DND-41 (cell line): ENCODE data around the gene CCDC93.

Experiments
- ATAC-seq: fragments of 200-7000 bp; cut with Tn5 transposase; 3 replicates; pipeline ENCODE4 v1.9.1; 2021; ENCODE audit warnings: low read depth; ENCODE audit not compliant: insufficient read depth
- DNase-seq: peaks from one replicate; pipeline ENCODE4 v3.0.0-alpha.2; 2020
- H2AFZ ChIP-seq: 2 replicates; pipeline ENCODE4 v1.6.0; 2012; ENCODE audit warnings: low read depth, low read length
- H3K27ac ChIP-seq: 2 replicates; pipeline ENCODE4 v1.5.1; 2012; ENCODE audit warnings: low read length, inconsistent platforms
- H3K27me3 ChIP-seq: fragments of 200-600 bp; sonication (generic); 2 replicates; pipeline ENCODE4 v1.6.0; 2012; ENCODE audit warnings: low read length, mild to moderate bottlenecking, inconsistent platforms; ENCODE audit not compliant: insufficient read depth, poor library complexity
- H3K36me3 ChIP-seq: 2 replicates; pipeline ENCODE4 v1.5.1; 2012; ENCODE audit warnings: low read length, inconsistent platforms; ENCODE audit not compliant: insufficient read depth
- H3K4me1 ChIP-seq: 2 replicates; pipeline ENCODE4 v1.5.1; 2012; ENCODE audit warnings: mild to moderate bottlenecking, low read length; ENCODE audit not compliant: insufficient read depth
- H3K4me2 ChIP-seq: 2 replicates; pipeline ENCODE4 v1.6.0; 2012; ENCODE audit warnings: mild to moderate bottlenecking, moderate library complexity, low read length, inconsistent platforms; ENCODE audit not compliant: insufficient read depth
- H3K4me3 ChIP-seq, 2 experiments: fragments of 200-600 bp in 1 of 2; shearing (Covaris generic) in 1 of 2; 2 replicates each; pipeline ENCODE4 v1.5.1; 2012 to 2016; ENCODE audit warnings: inconsistent platforms in 2 of 2, low read length in 2 of 2, mild to moderate bottlenecking in 2 of 2, low read depth in 1 of 2, moderate library complexity in 1 of 2
- H3K79me2 ChIP-seq: 2 replicates; pipeline ENCODE4 v1.6.0; 2012; ENCODE audit warnings: low read length, inconsistent platforms; ENCODE audit not compliant: insufficient read depth
- H3K9ac ChIP-seq: 2 replicates; pipeline ENCODE4 v1.6.0; 2012; ENCODE audit warnings: low read depth, mild to moderate bottlenecking, inconsistent platforms, low read length, moderate library complexity
- H3K9me3 ChIP-seq: 2 replicates; pipeline ENCODE4 v1.5.1; 2012; ENCODE audit warnings: low read length, moderate library complexity, mild to moderate bottlenecking, inconsistent platforms; ENCODE audit not compliant: insufficient read depth, severe bottlenecking
- H4K20me1 ChIP-seq: 2 replicates; pipeline ENCODE4 v1.6.0; 2012; ENCODE audit warnings: low read length; ENCODE audit not compliant: insufficient read depth
- CTCF ChIP-seq: IDR thresholded peaks from 2 replicates; pipeline ENCODE4 v1.5.1; 2012; ENCODE audit warnings: borderline replicate concordance, low read length, moderate library complexity, mild to moderate bottlenecking; ENCODE audit not compliant: poor library complexity, severe bottlenecking; ENCODE audit errors: extremely low read depth
- EZH2 ChIP-seq: IDR thresholded peaks from 3 replicates; pipeline ENCODE4 v1.6.1; 2012; ENCODE audit warnings: borderline replicate concordance, low read depth, mild to moderate bottlenecking, moderate library complexity, low read length, inconsistent platforms; ENCODE audit not compliant: severe bottlenecking

CCDC93 gene

GRCh38 chr2:117942551-117942950 is 71.3 kb downstream of the CCDC93 start:
- Histone ChIP-seq H3K4me3 (no peak overlapping the region), H3K9me3 (no peaks in the 10 kb centered on the region), H3K36me3 (peaks cover 98% of the 10 kb centered on the region), H3K27me3 (no peaks in the 10 kb centered on the region), H3K9ac (no peak overlapping the region), H2AFZ (no peak overlapping the region), H3K4me2 (no peak overlapping the region), H3K27ac (no peak overlapping the region), H3K4me1 (no peaks in the 10 kb centered on the region), H3K79me2 (no peaks in the 10 kb centered on the region), H4K20me1 (peaks cover 3% of the 10 kb centered on the region)
- DNase-seq (no peak), ATAC-seq (no peak)
- TF ChIP-seq CTCF, result no peak
- TF ChIP-seq EZH2, result no peak

GRCh38 chr2:117941693-117942092 is 72.2 kb downstream of the CCDC93 start:
- no peak for ATAC-seq
- Histone ChIP-seq H3K4me1 (no peaks in the 10 kb centered on the region), H3K4me2 (no peak overlapping the region), H3K27ac (no peak overlapping the region), H3K9me3 (no peaks in the 10 kb centered on the region), H3K79me2 (no peaks in the 10 kb centered on the region), H2AFZ (no peak overlapping the region), H3K27me3 (no peaks in the 10 kb centered on the region), H3K4me3 (no peak overlapping the region), H4K20me1 (peaks cover 3% of the 10 kb centered on the region), H3K36me3 (peaks cover 97% of the 10 kb centered on the region), H3K9ac (no peak overlapping the region)
- TF ChIP-seq CTCF, result no peak
- TF ChIP-seq EZH2, result no peak
- no peak for DNase-seq

GRCh38 chr2:117940436-117940835 is 73.4 kb downstream of the CCDC93 start:
- DNase-seq, result no peak
- peaks cover 95% of the 10 kb centered on the region for H3K36me3 ChIP-seq

More at GRCh38 chr2:117940436-117940835, 73.4 kb downstream of the CCDC93 start:
- H3K4me3 ChIP-seq, result no peak overlapping the region
- H3K79me2 ChIP-seq, result no peaks in the 10 kb centered on the region
- no peaks in the 10 kb centered on the region for H3K9me3 ChIP-seq
- ATAC-seq, result no peak
- no peak overlapping the region for H3K4me2 ChIP-seq
- H4K20me1 ChIP-seq, result peaks cover 3% of the 10 kb centered on the region
- TF ChIP-seq EZH2 (no peak), CTCF (no peak)
- no peaks in the 10 kb centered on the region for H3K4me1 ChIP-seq
- H3K9ac ChIP-seq, result no peak overlapping the region
- no peak overlapping the region for H2AFZ ChIP-seq
- no peak overlapping the region for H3K27ac ChIP-seq
- no peaks in the 10 kb centered on the region for H3K27me3 ChIP-seq
